ENCODE measurements around the gene IQSEC2.

Gene IQSEC2

DNA sequence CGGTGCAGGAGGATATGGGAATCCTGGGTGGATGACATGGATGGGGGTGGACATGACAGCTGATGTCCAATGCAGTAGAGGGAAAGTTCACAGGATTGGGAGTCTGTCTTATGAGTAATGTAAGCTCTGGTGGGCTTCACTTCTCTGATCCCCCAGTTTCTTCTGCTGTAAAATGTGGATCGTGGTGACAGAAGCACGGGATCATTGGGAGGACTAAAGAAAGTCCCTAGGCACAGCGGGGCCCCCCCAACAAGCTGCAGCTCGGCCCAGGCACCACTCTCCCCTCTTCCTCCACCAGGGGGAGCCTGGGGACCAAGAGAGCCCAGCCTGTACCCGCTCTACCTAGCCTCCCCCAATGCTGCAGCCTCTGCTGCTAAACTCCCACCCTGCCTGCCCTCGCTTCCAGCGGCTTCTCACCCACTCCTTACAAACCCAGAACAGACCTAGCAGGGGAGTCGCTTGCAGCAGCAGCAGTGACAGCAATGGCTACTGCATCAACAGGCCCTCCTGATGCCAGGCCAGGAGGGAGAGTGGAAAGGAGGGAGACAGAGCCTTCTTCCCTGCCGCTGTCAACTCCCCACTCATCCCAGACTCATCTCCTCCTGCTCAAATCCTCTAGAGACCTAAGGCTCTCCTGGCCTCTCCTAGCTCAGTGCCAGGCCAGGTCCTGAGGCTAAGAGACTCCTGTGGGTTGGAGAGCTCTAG lies 36.1 kb upstream of the IQSEC2 start (continued):
- TF ChIP-seq ZNF214 (tag by site-specific recombination; IDR thresholded peaks at IDR 0.05; ENCODE audit: borderline replicate concordance), result no peak
- peak; percentile 95 for TF ChIP-seq ZFHX2 (tag by site-specific recombination; conservative IDR thresholded peaks at IDR 0.05)
- TF ChIP-seq ZNF596 (tag by site-specific recombination; IDR thresholded peaks at IDR 0.05), result no peak
- TF ChIP-seq, protein P1, sequence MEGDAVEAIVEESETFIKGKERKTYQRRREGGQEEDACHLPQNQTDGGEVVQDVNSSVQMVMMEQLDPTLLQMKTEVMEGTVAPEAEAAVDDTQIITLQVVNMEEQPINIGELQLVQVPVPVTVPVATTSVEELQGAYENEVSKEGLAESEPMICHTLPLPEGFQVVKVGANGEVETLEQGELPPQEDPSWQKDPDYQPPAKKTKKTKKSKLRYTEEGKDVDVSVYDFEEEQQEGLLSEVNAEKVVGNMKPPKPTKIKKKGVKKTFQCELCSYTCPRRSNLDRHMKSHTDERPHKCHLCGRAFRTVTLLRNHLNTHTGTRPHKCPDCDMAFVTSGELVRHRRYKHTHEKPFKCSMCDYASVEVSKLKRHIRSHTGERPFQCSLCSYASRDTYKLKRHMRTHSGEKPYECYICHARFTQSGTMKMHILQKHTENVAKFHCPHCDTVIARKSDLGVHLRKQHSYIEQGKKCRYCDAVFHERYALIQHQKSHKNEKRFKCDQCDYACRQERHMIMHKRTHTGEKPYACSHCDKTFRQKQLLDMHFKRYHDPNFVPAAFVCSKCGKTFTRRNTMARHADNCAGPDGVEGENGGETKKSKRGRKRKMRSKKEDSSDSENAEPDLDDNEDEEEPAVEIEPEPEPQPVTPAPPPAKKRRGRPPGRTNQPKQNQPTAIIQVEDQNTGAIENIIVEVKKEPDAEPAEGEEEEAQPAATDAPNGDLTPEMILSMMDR (tag by site-specific recombination; IDR thresholded peaks at IDR 0.05), result peak; percentile 96
- TF ChIP-seq ZNF610 (tag by site-specific recombination; IDR thresholded peaks at IDR 0.05; ENCODE audit: borderline replicate concordance), result no peak
- TF ChIP-seq ZNF658 (tag by site-specific recombination; IDR thresholded peaks at IDR 0.05), result no peak
- no peak for TF ChIP-seq ZNF529 (tag by site-specific recombination; IDR thresholded peaks at IDR 0.05; ENCODE audit: insufficient replicate concordance)
- TF ChIP-seq KLF9 (tag by site-specific recombination; IDR thresholded peaks at IDR 0.05; ENCODE audit: low read depth), result no peak
- no peak for TF ChIP-seq MEIS1 (CRISPR knock-in tag; IDR thresholded peaks at IDR 0.05; ENCODE audit: borderline replicate concordance)
- TF ChIP-seq ZXDB (tag by site-specific recombination; IDR thresholded peaks at IDR 0.05), result 0 out of 2 replicates have a peak, but pooled peaks have one; percentile 11
- TF ChIP-seq ZNF2 (tag by site-specific recombination; IDR thresholded peaks at IDR 0.05), result peak; percentile 92
- TF ChIP-seq MZF1 (tag by site-specific recombination; IDR thresholded peaks at IDR 0.05; ENCODE audit: borderline replicate concordance), result no peak
- TF ChIP-seq FEZF1 (tag by site-specific recombination; IDR thresholded peaks at IDR 0.05), result no peak
- peak; percentile 93 for TF ChIP-seq ZNF654 (tag by site-specific recombination; IDR thresholded peaks at IDR 0.05; ENCODE audit: low read depth)
- TF ChIP-seq ZNF16 (tag by site-specific recombination; IDR thresholded peaks at IDR 0.05; ENCODE audit: low read depth), result no peak
- TF ChIP-seq ZNF311 (tag by site-specific recombination; IDR thresholded peaks at IDR 0.05; ENCODE audit: borderline replicate concordance), result no peak
- TF ChIP-seq ZNF629 (tag by site-specific recombination; IDR thresholded peaks at IDR 0.05), result no peak
- TF ChIP-seq, protein P2, sequence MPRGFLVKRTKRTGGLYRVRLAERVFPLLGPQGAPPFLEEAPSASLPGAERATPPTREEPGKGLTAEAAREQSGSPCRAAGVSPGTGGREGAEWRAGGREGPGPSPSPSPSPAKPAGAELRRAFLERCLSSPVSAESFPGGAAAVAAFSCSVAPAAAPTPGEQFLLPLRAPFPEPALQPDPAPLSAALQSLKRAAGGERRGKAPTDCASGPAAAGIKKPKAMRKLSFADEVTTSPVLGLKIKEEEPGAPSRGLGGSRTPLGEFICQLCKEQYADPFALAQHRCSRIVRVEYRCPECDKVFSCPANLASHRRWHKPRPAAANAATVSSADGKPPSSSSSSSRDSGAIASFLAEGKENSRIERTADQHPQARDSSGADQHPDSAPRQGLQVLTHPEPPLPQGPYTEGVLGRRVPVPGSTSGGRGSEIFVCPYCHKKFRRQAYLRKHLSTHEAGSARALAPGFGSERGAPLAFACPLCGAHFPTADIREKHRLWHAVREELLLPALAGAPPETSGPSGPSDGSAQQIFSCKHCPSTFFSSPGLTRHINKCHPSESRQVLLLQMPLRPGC (tag by site-specific recombination; IDR thresholded peaks at IDR 0.05), result no peak
- peak; percentile 19; the same call in 1 of the 2 replicates for TF ChIP-seq IKZF3 (tag by site-specific recombination; IDR thresholded peaks at IDR 0.05)
- no peak for TF ChIP-seq ZNF670 (tag by site-specific recombination; IDR thresholded peaks at IDR 0.05; ENCODE audit: low read depth)
- no peak; the same call in 1 of the 2 replicates for TF ChIP-seq ZNF677 (tag by site-specific recombination; IDR thresholded peaks at IDR 0.05)
- TF ChIP-seq, protein P3, sequence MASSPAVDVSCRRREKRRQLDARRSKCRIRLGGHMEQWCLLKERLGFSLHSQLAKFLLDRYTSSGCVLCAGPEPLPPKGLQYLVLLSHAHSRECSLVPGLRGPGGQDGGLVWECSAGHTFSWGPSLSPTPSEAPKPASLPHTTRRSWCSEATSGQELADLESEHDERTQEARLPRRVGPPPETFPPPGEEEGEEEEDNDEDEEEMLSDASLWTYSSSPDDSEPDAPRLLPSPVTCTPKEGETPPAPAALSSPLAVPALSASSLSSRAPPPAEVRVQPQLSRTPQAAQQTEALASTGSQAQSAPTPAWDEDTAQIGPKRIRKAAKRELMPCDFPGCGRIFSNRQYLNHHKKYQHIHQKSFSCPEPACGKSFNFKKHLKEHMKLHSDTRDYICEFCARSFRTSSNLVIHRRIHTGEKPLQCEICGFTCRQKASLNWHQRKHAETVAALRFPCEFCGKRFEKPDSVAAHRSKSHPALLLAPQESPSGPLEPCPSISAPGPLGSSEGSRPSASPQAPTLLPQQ (tag by site-specific recombination; IDR thresholded peaks at IDR 0.05), result no peak; the same call in 1 of the 2 replicates
- TF ChIP-seq, protein P4, sequence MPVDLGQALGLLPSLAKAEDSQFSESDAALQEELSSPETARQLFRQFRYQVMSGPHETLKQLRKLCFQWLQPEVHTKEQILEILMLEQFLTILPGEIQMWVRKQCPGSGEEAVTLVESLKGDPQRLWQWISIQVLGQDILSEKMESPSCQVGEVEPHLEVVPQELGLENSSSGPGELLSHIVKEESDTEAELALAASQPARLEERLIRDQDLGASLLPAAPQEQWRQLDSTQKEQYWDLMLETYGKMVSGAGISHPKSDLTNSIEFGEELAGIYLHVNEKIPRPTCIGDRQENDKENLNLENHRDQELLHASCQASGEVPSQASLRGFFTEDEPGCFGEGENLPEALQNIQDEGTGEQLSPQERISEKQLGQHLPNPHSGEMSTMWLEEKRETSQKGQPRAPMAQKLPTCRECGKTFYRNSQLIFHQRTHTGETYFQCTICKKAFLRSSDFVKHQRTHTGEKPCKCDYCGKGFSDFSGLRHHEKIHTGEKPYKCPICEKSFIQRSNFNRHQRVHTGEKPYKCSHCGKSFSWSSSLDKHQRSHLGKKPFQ (tag by site-specific recombination; IDR thresholded peaks at IDR 0.05), result no peak
- TF ChIP-seq ZNF335 (tag by site-specific recombination; conservative IDR thresholded peaks at IDR 0.05), result no peak
- TF ChIP-seq ZNF239 (tag by site-specific recombination; IDR thresholded peaks at IDR 0.05), result no peak
- 0 out of 2 replicates have a peak, but pooled peaks have one; percentile 15 for TF ChIP-seq ZFP69B (tag by site-specific recombination; IDR thresholded peaks at IDR 0.05)
- TF ChIP-seq, protein P5, sequence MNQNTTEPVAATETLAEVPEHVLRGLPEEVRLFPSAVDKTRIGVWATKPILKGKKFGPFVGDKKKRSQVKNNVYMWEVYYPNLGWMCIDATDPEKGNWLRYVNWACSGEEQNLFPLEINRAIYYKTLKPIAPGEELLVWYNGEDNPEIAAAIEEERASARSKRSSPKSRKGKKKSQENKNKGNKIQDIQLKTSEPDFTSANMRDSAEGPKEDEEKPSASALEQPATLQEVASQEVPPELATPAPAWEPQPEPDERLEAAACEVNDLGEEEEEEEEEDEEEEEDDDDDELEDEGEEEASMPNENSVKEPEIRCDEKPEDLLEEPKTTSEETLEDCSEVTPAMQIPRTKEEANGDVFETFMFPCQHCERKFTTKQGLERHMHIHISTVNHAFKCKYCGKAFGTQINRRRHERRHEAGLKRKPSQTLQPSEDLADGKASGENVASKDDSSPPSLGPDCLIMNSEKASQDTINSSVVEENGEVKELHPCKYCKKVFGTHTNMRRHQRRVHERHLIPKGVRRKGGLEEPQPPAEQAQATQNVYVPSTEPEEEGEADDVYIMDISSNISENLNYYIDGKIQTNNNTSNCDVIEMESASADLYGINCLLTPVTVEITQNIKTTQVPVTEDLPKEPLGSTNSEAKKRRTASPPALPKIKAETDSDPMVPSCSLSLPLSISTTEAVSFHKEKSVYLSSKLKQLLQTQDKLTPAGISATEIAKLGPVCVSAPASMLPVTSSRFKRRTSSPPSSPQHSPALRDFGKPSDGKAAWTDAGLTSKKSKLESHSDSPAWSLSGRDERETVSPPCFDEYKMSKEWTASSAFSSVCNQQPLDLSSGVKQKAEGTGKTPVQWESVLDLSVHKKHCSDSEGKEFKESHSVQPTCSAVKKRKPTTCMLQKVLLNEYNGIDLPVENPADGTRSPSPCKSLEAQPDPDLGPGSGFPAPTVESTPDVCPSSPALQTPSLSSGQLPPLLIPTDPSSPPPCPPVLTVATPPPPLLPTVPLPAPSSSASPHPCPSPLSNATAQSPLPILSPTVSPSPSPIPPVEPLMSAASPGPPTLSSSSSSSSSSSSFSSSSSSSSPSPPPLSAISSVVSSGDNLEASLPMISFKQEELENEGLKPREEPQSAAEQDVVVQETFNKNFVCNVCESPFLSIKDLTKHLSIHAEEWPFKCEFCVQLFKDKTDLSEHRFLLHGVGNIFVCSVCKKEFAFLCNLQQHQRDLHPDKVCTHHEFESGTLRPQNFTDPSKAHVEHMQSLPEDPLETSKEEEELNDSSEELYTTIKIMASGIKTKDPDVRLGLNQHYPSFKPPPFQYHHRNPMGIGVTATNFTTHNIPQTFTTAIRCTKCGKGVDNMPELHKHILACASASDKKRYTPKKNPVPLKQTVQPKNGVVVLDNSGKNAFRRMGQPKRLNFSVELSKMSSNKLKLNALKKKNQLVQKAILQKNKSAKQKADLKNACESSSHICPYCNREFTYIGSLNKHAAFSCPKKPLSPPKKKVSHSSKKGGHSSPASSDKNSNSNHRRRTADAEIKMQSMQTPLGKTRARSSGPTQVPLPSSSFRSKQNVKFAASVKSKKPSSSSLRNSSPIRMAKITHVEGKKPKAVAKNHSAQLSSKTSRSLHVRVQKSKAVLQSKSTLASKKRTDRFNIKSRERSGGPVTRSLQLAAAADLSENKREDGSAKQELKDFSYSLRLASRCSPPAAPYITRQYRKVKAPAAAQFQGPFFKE (tag by site-specific recombination; IDR thresholded peaks at IDR 0.05; ENCODE audit: borderline replicate concordance), result no peak
- no peak for TF ChIP-seq ZSCAN23 (tag by site-specific recombination; IDR thresholded peaks at IDR 0.05)
